Fibroblast of the conjunctiva (primary cell): ENCODE data around the gene GIPC1.
A peak's percentile ranks its signal among the peaks of the same experiment; 100 is the strongest.

Experiments used
- DNase-seq: peaks from one replicate; pipeline ENCODE4 v3.0.0-alpha.2; 2010; ENCODE audit warnings: low read depth

Gene GIPC1

DNA sequence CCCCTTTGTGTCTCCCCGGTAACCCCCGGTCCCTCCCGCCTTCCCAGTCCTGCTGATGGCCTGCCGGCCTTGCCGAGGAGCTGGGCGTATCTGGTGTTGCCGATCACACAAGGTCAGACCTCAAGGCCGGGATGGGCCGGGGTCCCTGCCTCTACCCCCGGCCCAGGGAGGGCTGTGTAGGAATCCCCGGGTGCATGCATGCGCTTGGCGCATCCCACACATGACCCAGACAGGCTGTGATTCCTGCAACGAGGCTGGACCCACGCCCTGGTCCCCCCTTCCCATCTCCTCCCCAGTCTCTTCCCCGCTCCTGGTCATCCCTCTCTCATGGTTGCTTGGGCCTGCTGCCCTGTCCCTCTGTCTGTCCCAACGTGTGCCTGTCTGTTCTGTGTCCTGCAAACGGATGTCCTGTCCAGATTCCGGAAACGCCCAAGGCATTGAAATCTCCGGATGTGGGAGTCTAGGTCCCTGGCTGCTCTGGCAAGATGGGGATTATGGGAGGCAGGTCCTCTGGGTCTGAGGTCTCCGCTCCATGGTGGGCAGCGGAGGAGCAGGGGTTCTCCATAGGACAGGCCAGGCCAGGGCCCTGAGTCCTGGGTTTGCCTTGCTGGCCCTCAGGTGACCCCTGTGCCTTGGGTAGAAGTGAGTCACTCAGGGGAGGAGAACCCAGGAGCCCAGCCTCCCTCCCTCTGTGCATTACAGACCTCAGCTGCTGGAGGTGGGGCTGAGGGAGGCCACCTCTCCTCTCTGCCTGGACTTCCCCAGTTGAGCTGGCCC lies 61.2 kb downstream of the GIPC1 start:
- DNase-seq, result peak; percentile 53

DNA sequence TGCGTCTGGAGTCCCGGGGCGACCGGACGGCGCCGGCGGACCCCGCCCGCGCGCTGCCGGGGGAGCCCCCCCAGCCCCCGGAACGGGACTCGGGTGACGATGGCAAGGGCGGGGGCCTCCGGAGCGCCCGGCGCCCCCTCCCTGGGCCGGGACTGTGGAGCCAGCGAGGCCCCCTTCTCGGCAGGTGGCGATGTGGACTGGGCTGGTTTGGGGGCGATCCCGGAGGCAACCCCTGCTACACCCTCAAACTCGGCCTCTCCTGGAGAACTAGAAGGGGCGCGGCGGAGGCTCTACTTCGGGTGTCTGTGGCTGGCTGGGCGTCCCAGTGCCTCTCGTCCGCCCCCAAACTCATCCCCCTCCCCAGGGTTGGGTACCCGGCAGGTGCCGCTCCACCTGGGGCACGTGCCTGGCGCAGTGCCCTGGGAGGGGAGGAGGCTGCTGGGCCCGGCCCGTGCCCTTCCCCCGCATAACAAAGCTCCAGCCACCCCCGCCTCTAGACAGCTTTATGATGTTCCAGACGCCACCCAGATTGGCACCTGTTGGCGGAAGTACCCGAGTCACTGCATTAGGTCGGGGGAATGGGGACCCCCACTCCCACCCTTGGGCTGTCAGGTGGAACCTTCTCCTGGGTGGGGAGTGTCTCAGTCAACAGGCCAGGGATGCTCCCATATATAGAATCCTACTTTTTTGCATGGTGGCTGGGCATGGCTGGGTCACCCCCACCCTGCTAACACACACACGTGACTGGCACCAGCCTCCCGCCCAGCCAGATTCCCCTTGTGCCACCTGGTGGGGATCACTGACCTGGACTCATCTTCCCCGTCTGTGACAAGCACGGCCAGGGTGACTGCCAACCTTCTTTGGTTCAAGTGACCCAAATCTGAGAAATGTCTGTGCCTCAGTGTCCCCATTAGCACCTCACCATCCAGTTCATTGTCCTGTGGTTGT lies 62.1 kb downstream of the GIPC1 start:
- DNase-seq, result no peak

DNA sequence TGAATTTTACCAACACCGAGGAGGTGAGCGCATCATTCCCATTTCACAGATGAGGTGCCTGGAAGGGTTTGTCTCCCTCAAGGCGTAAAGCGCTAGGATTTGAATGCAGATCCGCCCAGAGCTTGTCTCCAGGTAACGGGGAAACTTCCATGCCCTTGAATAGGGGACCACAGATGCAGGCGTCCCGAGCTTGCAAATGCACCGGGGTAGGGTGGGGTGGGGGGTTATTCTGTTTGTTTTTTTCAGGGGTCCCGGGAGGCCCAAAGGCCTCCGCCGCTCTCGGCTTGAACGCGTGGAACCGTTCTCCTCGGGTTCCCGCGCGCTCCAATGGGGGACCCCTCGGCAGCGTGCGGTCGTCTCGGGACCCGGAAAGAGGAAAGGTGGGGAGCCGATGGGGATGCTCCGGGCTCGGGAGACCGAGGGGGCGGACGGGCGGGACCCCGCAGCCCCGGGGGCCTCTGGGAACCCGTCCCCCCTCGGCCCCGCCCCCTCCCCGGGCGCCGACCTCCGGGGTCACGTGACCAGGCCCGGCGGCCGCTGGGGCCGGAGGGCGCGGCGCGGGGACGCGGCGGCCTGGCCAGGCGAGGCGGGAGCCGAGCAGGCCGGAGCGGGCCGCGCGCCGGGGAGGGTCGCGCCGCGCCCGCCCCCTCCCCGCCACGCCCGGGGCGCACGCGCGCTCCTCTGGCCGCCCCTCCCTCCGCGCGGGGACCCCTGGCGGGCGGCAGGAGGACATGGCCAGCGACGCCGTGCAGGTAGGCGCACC lies 63.0 kb downstream of the GIPC1 start, which contains the start of gene PKN1:
Gene PKN1, plus strand, starts transcription at position 516 of the 763 bp plus-strand sequence. Its CDS starts 216 bp downstream, at position 732.
- no peak for DNase-seq

DNA sequence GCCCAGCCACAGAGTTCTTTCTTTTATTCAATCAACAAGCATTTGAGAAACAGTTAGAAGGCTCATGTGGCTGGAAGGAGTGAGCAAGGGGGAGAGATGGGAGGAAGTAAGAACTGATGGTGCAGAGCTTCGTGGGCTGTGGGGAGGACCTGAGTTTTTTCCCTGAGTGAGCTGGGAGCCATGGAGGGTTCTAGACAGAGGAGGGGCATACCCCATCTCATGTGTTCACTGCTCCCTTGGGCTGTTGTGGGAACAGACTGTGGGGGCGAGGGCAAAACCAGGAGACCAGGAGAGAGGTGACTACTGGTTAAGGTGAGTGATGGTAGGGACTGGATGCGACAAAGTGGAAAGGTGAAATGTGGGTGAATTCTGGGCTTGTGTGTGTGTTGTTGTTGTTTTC lies 65.2 kb downstream of the GIPC1 start:
- no peak for DNase-seq

DNA sequence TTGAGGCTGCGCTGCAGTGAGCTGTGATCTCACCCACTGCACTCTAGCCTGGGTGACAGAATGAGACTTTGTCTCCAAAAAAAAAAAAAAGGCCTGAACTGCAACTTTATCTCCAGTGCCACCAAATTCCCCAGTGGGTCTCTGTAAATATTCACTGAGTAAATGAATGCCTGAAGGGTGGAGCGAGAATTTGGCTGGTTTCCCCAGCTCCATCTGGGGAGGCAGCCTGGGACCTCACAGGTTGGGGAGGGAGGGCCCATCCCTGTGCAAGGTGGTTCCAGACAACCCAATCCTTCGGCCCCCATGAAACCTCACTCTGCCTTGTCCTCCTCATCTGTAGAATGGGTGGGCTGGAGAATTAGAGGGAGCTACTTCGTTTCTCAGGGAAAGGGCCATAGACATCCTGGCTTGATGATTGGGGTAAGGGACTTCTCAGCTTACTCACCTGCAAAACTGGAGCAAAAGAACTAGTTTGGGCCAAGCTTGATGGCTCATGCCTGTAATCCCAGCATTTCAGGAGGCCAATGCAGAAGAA lies 67.0 kb downstream of the GIPC1 start:
- no peak for DNase-seq
